ENCODE measurements around the gene PHPT1. TPM values are rescaled to one million over a fixed set of nuclear protein-coding genes. Genes with fewer than 3 reads are reported as not detected.

Gene PHPT1
- total and polyA plus RNA-seq, 2 of the 13 experiments (the other 11 are each of a cell fraction or from before 2014, with no cell fraction given), result 189 to 192 TPM

DNA sequence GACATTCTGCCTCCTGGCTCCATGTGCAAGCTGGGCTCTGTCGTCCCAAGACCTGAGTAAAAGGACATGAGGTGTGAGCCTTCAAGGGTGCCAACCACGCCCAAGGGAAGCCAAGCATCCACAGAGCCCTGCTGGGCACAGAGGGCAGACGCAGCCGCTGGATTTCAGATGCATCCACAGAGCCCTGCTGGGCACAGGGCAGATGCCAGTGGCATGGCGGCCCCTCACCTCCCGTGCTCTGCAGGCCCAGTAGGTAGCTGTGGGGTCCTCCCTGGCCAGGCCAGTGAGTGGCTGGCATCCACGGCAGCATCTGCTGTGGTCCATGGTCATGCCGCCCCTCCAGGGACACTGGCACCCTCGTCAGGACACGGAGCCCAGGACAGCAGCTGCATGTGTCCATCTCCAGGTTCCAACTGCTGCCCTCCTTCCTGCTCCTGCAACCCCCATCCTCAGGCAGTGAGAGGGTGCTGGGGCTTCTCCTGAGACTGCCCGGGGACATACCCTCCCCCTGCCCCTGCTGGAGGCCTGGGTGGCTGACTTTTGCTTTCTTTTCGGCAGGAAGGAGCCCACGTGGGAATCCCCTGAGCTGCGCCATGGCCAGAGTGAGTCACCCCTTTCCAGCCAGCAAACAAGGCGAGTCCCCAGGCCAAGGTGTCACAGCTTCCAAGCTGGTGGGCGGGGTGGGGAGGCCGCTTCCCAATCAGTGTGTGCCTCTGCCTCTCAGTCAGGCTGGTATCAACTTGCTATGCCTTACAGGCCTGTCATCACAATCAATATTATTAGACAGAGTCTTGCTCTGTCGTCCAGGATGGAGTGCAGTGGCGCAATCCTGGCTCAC, 33.1 kb downstream of the PHPT1 start (continued):
- TF ChIP-seq ZNF564 (CRISPR knock-in tag; IDR thresholded peaks at IDR 0.05) (peak; percentile 6; the same call in 1 of the 2 replicates), ZBTB49 (CRISPR knock-in tag; IDR thresholded peaks at IDR 0.05; ENCODE audit: borderline replicate concordance) (no peak), FOXO1 (CRISPR knock-in tag; IDR thresholded peaks at IDR 0.05) (no peak; the same call in 1 of the 2 replicates), KAT2B (IDR thresholded peaks at IDR 0.05; ENCODE audit: borderline replicate concordance, low read depth, low read length) (peak; percentile 42; the same call in 1 of the 2 replicates), CEBPG (CRISPR knock-in tag; IDR thresholded peaks at IDR 0.05) (peak; percentile 97), NPAS2 (CRISPR knock-in tag; IDR thresholded peaks at IDR 0.05; ENCODE audit: borderline replicate concordance) (no peak), ZNF550 (CRISPR knock-in tag; IDR thresholded peaks at IDR 0.05; ENCODE audit: borderline replicate concordance) (no peak), SMARCC2 (IDR thresholded peaks at IDR 0.05) (no peak), NFKBIZ (CRISPR knock-in tag; IDR thresholded peaks at IDR 0.05) (peak; percentile 79; the same call in 1 of the 2 replicates), ZNF160 (CRISPR knock-in tag; IDR thresholded peaks at IDR 0.05) (no peak), KAT7 (CRISPR knock-in tag; IDR thresholded peaks at IDR 0.05; ENCODE audit: borderline replicate concordance) (peak; percentile 72; the same call in 1 of the 2 replicates), NCOA1 (CRISPR knock-in tag; IDR thresholded peaks at IDR 0.05) (no peak), RBM22 (optimal IDR thresholded peaks at IDR 0.05; ENCODE audit: low read length) (no peak), ZNF782 (CRISPR knock-in tag; IDR thresholded peaks at IDR 0.05; ENCODE audit: borderline replicate concordance) (peak; percentile 48; the same call in 1 of the 2 replicates), SOX5 (CRISPR knock-in tag; IDR thresholded peaks at IDR 0.05; ENCODE audit: borderline replicate concordance) (peak; percentile 79; the same call in 1 of the 2 replicates)
- TF ChIP-seq, protein P1, sequence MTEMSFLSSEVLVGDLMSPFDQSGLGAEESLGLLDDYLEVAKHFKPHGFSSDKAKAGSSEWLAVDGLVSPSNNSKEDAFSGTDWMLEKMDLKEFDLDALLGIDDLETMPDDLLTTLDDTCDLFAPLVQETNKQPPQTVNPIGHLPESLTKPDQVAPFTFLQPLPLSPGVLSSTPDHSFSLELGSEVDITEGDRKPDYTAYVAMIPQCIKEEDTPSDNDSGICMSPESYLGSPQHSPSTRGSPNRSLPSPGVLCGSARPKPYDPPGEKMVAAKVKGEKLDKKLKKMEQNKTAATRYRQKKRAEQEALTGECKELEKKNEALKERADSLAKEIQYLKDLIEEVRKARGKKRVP (CRISPR knock-in tag; IDR thresholded peaks at IDR 0.05), result peak in 1 of 2 experiments; percentile 73; a peak in 2 of 4 replicates
- TF ChIP-seq, protein P2, sequence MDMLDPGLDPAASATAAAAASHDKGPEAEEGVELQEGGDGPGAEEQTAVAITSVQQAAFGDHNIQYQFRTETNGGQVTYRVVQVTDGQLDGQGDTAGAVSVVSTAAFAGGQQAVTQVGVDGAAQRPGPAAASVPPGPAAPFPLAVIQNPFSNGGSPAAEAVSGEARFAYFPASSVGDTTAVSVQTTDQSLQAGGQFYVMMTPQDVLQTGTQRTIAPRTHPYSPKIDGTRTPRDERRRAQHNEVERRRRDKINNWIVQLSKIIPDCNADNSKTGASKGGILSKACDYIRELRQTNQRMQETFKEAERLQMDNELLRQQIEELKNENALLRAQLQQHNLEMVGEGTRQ (IDR thresholded peaks at IDR 0.05; ENCODE audit: low read depth, low read length), result 0 out of 2 replicates have a peak, but pooled peaks have one; percentile 34
- TF ChIP-seq, protein P2 (CRISPR knock-in tag; IDR thresholded peaks at IDR 0.05; ENCODE audit: borderline replicate concordance), result no peak
- TF ChIP-seq, protein P3, sequence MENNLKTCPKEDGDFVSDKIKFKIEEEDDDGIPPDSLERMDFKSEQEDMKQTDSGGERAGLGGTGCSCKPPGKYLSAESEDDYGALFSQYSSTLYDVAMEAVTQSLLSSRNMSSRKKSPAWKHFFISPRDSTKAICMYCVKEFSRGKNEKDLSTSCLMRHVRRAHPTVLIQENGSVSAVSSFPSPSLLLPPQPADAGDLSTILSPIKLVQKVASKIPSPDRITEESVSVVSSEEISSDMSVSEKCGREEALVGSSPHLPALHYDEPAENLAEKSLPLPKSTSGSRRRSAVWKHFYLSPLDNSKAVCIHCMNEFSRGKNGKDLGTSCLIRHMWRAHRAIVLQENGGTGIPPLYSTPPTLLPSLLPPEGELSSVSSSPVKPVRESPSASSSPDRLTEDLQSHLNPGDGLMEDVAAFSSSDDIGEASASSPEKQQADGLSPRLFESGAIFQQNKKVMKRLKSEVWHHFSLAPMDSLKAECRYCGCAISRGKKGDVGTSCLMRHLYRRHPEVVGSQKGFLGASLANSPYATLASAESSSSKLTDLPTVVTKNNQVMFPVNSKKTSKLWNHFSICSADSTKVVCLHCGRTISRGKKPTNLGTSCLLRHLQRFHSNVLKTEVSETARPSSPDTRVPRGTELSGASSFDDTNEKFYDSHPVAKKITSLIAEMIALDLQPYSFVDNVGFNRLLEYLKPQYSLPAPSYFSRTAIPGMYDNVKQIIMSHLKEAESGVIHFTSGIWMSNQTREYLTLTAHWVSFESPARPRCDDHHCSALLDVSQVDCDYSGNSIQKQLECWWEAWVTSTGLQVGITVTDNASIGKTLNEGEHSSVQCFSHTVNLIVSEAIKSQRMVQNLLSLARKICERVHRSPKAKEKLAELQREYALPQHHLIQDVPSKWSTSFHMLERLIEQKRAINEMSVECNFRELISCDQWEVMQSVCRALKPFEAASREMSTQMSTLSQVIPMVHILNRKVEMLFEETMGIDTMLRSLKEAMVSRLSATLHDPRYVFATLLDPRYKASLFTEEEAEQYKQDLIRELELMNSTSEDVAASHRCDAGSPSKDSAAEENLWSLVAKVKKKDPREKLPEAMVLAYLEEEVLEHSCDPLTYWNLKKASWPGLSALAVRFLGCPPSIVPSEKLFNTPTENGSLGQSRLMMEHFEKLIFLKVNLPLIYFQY (CRISPR knock-in tag; IDR thresholded peaks at IDR 0.05; ENCODE audit: borderline replicate concordance), result peak; percentile 69; the same call in 1 of the 2 replicates

Data from HepG2 (cell line).